HG02885 (cell line): ENCODE data around the gene BCL7B.
"Not testable (repeated sequence)": the region's sequence is repeated elsewhere in the genome, so short reads cannot be mapped to it uniquely, and the experiment has no call there.

Experiments
- ATAC-seq: cut with Tn5 transposase; IDR thresholded peaks from one replicate; pipeline ENCODE4 v1.9.1; 2021; ENCODE audit warnings: mild to moderate bottlenecking; ENCODE audit not compliant: unreplicated experiment, poor library complexity

BCL7B gene

DNA sequence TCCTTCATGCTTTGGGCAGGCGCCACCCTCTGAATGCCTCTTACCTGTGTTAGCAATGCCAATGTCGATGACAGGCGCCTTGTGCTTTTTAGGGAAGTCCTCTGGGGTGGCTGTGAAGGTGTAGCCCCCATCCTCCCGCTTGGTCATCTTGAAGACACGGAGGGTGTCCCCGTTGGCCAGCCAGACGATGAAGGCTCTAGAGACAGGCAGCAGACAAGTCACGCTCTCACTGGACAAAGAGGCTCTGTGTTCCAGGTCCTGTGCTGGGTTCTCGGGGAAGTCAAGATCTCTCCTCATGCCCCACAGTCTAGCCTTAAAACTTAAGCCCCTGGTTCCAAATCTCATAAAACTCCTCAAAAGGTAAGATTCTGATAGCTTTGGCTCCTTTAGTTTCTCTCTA, 15.8 kb upstream of the BCL7B start:
- no peak for ATAC-seq

DNA sequence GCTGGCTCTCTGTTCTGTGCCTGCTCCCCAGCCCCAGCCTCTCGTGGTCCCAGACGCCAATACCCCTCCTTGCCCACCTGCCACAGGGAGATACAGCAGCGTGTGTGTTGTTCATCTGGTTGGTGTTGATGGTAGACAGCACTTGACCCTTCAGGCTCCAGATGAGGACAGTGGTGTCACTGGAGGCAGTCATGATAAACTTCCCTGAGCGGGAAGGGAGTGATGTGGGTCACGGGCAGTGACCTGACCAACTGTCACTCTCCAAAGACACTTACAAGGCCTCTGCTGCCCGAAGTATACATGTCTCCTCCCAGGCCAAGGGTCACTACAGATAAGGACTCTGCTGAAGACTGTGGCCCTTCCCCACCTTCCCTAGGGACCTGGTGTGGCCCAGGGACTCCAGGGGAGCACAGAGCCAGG, 15.3 kb upstream of the BCL7B start:
- no peak for ATAC-seq

- ATAC-seq = no peak
Observed at GRCh38 chr7:73570977-73571376, 13.5 kb upstream of the BCL7B start.

- ATAC-seq = no peak
Observed at GRCh38 chr7:73570521-73570920, 13.0 kb upstream of the BCL7B start.

DNA sequence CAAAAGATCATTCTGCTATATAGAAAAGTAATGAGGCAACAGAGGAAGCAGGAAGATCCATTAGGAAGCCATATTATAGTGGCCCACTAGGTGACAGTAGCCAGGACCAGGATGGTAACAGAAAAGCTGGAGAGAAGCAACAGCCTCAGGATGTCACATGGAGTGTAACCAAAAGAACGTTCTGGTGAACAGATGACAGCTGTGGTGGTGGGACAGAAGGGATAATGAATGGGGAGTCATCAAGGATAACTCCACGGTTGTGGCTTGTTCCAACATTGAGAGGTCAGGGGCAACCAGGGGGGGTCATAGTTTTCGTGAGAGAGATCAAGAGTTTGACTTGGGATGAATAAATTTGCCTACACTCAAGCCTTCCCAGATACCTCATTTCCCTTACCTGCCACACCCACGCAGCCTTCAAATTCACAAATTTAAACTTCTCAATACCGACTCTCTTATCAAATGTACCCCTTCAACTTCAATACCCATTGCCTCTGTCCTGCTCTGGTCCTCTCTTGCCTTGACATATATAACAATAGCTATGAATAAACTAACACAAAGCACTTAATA, 11.6 kb upstream of the BCL7B start:
- ATAC-seq = no peak

DNA sequence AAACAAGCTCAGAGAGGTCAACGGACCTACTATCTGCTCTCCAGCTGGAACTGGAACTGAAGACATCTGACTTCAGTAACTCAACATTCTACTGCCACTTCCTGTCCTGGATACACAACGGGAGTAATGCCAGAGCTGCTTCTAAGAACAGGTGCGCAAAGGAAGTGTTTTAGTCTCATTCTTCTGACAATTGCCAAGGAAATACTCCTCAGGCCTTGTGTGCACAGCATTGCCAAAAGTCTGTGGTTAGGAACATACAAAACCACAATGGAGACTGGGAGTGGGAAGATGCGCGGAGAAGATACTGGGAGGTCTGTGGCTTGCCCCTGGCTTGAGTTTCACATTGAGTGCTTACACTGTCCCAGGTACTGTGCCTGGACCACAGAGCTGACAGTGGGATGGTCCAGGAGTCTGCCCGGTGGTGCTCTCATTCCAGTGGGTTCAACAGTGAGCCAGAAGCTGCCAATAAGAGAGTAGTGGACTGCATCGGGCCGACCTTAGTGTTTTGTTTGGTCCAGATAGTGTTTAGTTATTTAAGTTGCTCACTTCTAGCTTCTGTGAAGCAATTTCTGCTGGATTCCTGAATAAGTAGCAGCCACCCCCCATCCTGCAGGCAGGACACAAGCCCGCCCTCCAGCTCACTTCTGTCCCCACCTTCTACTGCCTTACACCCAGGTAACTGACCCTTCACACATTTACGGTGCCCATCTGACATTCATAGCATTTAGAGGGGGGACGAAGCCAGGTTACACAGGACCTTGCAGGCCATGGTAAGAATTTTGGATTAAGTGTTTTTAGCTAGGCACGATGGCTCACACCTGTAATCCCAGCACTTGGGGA, 10.6 kb upstream of the BCL7B start:
- no peak for ATAC-seq

GRCh38 chr7:73567140-73567539, 9.7 kb upstream of the BCL7B start:
- ATAC-seq = no peak

DNA sequence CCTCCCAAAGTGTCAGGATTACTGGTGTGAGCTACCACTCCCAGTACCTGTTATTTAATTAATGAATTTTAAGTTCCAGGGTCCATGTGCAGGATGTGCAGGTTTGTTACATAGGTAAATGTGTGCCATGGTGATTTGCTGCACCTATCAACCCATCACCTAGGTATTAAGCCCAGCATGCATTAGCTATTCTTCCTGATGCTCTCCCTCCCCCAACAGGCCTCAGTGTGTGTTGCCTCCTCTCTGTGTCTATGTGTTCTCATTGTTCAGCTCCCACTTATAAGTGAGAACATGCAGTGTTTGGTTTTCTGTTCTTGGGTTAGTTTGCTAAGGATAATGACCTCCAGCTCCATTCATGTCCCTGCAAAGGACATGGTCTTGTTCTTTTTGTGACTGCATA, 8.9 kb upstream of the BCL7B start:
- ATAC-seq = not testable (repeated sequence)

GRCh38 chr7:73565675-73566340, 8.3 kb upstream of the BCL7B start:
- ATAC-seq = no peak

DNA sequence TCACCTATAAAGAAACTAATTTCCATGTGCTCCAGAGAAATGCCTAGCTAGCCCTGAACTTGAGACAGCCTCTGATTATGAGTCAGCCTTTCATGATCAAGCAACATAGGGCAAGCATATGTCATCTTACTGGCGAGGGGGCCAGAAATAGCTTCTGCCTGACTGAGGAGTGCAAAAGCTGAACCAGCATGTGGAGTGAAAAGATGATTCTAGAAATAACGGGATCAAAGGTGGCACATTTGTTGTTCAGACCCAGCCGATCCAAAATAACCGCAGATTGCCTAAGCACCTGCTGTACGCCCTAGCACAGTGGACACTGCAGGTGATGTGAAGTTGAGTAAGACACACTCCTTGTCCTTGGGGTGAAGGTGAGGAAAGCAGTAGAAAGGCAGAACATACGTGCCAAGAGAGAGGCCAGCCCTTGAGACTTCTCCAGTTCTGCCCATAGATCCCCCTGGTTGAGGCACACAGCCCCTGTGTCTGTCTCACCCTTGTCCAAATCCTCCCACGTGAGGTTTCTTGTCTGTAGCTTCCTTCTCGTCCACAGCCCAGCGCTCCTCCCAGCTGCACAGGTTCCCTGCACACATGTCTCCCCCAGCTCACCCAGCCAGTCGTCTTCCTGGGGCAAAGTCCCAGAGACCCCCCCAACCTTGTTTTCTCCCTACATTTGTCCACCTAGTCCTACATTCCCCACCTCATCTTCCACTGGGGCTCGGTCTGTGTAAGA, 2.8 kb upstream of the BCL7B start:
- no peak for ATAC-seq

GRCh38 chr7:73557108-73557396, 438 bp downstream of the BCL7B start:
- peak; percentile 84 for ATAC-seq

- ATAC-seq = no peak
Observed at GRCh38 chr7:73556208-73557107, 1.0 kb downstream of the BCL7B start.

- ATAC-seq = no peak
Observed at GRCh38 chr7:73555411-73555982, 2.0 kb downstream of the BCL7B start.

DNA sequence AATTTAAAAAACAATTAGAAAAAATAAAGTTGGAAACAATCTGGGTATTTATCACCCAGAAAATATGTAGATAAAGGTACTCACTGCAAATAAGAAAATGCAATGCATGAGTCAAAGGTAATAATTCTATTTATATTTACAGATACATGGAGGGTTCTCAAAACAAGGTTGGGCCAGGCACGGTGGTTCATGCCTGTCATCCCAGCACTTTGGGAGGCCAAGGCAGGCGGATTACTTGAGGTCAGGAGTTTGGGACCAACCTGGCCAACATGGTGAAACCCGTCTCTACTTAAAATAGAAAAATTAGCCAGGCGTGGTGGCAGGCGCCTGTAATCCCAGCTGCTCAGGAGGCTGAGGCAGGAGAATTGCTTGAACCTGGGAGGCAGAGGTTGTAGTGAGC, 7.4 kb downstream of the BCL7B start:
- ATAC-seq = not testable (repeated sequence)

DNA sequence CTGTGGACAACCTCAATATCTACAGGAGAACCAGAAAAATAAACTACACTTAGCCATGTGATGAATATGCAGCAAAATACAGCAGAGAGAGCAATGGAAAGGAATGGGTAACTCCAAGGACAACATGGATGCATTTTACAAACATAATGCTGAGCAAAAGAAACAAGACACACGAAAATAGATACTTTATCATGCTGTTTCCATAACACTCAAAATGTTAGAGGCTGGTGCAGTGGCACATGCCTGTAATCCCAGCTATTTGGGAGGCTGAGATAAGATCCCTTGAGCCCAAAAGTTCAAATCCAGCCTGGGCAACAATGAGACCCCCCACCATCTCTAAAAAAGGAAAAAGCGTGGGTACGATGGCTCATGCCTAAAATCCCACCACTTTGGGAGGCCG, 8.3 kb downstream of the BCL7B start:
- no peak for ATAC-seq

GRCh38 chr7:73547841-73548240, 9.6 kb downstream of the BCL7B start:
- no peak for ATAC-seq

- no peak for ATAC-seq
Observed at GRCh38 chr7:73544678-73545077, 12.8 kb downstream of the BCL7B start.

- no peak for ATAC-seq
Observed at GRCh38 chr7:73541722-73542121, 15.8 kb downstream of the BCL7B start.

GRCh38 chr7:73539709-73540108, 17.8 kb downstream of the BCL7B start:
- no peak for ATAC-seq

DNA sequence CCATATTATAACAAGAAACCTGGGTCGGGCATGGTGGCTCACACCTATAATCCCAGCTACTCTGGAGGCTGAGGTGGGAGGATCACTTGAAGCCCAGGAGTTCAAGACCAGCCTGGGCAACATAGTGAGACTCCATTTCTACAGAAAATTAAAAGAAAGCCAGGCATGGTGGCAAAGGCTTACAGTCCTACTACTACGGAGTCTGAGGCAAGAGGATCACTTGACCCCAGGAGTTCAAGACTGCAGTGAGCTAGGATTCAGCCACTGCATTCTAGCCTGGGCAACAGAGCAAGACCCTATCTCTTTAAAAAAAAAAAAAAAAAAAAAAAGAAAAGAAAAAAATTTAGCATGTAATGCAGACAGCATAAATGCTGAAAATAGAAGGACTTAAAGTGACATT, 19.0 kb downstream of the BCL7B start:
- not testable (repeated sequence) for ATAC-seq
